Effector memory CD4-positive, alpha-beta T cell (primary cell): ENCODE data around the gene TFR2.

Experiments used
- DNase-seq, 3 donors: peaks; one replicate each; pipeline ENCODE4 v3.0.0-alpha.2; 2020
- H3K27ac ChIP-seq: 2 replicates; pipeline ENCODE4 v1.7.0; 2013; ENCODE audit warnings: mild to moderate bottlenecking, low read length, moderate library complexity; ENCODE audit not compliant: insufficient read depth, poor library complexity, severe bottlenecking
- H3K27me3 ChIP-seq: replicated peaks from 2 replicates; pipeline ENCODE4 v1.7.0; 2013; ENCODE audit warnings: mild to moderate bottlenecking, low read length; ENCODE audit not compliant: insufficient read depth, control insufficient read depth, poor library complexity, severe bottlenecking
- H3K36me3 ChIP-seq: 2 replicates; pipeline ENCODE4 v1.7.0; 2013; ENCODE audit warnings: mild to moderate bottlenecking, low read length, moderate library complexity; ENCODE audit not compliant: control insufficient read depth, insufficient read depth
- H3K4me1 ChIP-seq: 2 replicates; pipeline ENCODE4 v1.7.0; 2013; ENCODE audit warnings: low read length, mild to moderate bottlenecking; ENCODE audit not compliant: control insufficient read depth, insufficient read depth, poor library complexity, severe bottlenecking
- H3K4me3 ChIP-seq: 2 replicates; pipeline ENCODE4 v1.7.0; 2013; ENCODE audit warnings: low read length, low read depth, mild to moderate bottlenecking; ENCODE audit not compliant: insufficient read depth, poor library complexity, severe bottlenecking
- H3K9me3 ChIP-seq: 2 replicates; pipeline ENCODE4 v1.7.0; 2013; ENCODE audit warnings: mild to moderate bottlenecking, low read length, moderate library complexity; ENCODE audit not compliant: control insufficient read depth

TFR2 gene

DNA sequence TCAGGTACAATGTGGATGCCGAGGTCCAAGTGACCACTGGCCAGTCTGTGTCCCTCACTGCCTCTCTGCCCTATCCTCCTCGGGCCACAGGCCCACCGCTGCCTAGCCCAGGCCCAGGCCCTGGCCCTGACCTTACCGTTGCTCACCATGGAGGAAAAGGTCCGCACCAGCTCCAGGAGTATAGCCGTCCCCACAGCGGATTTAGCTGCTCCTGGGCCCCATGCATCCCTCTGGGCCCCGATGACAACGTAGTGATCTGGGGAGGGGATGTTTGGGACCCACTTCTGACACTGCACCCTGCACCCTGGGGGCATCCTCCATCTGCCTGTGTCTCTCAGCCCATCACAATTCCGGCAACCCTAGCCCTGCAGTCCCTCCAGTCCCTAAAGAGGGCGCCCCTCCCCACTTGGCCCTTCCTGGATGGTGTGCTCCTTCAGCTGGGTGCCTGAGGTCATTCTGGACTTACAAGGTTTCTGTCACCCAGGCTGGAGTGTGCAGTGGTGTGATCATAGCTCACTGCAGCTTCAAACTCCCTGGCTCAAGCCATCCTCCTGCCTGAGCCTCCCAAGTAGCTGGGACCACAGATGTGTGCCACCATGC is 12.1 kb downstream of the TFR2 start:
- Histone ChIP-seq H3K27me3 (no peaks in the 10 kb centered on the region), H3K27ac (no peak overlapping the region), H3K4me1 (peaks cover 23% of the 10 kb centered on the region), H3K36me3 (no peaks in the 10 kb centered on the region), H3K4me3 (no peak overlapping the region), H3K9me3 (no peaks in the 10 kb centered on the region)
- DNase-seq = no peak

DNA sequence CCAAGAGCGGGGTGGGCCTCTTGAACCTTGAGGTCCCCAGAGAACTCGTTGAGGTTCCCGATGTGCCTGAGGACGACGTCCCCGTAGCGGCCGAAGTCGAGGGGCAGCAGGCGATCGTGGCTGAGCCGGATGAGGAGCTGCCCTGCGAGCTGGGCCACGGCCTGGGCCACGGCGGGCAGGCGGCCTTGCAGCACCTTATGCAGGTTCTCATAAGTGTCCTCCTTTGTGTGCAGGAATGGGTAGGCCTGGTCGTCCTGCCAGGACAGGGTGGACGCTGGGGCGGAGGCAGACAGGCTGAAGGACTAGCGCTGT is 14.2 kb downstream of the TFR2 start:
- H3K9me3 ChIP-seq = no peaks in the 10 kb centered on the region
- no peaks in the 10 kb centered on the region for H3K27me3 ChIP-seq
- DNase-seq = no peak
- no peaks in the 10 kb centered on the region for H3K36me3 ChIP-seq
- H3K27ac ChIP-seq = peak overlapping the region; percentile 70
- H3K4me1 ChIP-seq = peaks cover 14% of the 10 kb centered on the region
- H3K4me3 ChIP-seq = peak overlapping the region; percentile 60

DNA sequence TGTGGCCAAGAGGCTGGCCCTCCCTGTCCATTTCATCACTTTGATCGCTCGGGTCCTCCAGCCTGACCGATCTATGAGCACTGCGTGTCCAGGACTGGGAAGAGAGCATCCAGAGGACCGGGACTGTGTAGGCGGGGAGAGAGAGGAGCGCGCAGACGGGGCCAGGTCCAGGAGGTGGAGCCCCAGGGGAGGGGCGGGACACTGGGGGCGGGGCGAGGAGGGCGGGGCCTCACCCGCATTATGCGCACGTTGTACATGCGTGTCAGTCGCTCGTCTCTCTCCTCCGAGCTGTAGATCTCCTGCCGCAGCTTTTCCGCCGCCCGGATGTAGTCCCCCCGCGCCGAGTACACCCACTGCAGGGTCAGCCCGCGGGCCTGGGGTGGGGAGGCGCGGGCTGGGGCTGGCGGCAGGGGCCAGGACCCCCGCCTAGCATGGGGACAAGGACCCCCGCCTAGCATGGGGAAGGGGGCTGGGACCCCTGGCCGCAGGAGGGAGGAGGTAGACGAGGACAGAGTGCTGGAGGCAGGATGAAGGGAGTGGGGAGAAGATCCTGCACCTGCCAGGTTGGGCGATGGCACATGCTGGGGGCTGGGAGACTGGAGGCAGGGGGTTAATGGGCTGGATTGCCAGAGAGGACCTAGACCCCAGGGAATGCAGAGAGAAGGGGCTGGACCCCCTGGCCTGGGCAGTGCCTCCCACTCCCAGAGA is 14.7 kb downstream of the TFR2 start:
- peaks cover 14% of the 10 kb centered on the region for H3K4me1 ChIP-seq
- peak; percentile 83 to 87 (median 87) for DNase-seq
- H3K27me3 ChIP-seq = no peaks in the 10 kb centered on the region
- peak overlapping the region; percentile 70 for H3K27ac ChIP-seq
- H3K9me3 ChIP-seq = no peaks in the 10 kb centered on the region
- H3K4me3 ChIP-seq = peak overlapping the region; percentile 60
- H3K36me3 ChIP-seq = no peaks in the 10 kb centered on the region

DNA sequence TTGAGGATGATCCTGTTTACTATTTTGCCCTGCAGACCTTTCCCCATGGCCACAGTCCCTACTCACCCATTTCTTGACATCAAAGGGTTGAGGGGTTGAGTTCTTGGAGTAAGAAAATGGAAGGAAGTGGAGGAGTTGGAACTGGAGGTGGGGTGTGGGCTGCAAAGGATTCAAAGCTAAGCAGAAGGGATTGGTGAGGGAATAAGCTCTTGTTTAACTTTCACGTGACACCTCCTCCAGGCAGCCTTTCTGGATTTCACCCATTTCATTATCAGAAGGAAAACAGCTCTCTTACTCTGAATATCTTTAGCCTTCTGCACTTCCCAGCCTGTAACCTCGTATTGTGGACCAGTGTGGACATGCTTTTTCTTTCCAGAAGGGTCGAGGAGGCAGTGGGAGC is 15.3 kb downstream of the TFR2 start:
- peak overlapping the region; percentile 60 for H3K4me3 ChIP-seq
- no peaks in the 10 kb centered on the region for H3K27me3 ChIP-seq
- H3K27ac ChIP-seq = peak overlapping the region; percentile 70
- no peak for DNase-seq
- H3K4me1 ChIP-seq = peaks cover 14% of the 10 kb centered on the region
- no peaks in the 10 kb centered on the region for H3K36me3 ChIP-seq
- no peaks in the 10 kb centered on the region for H3K9me3 ChIP-seq

DNA sequence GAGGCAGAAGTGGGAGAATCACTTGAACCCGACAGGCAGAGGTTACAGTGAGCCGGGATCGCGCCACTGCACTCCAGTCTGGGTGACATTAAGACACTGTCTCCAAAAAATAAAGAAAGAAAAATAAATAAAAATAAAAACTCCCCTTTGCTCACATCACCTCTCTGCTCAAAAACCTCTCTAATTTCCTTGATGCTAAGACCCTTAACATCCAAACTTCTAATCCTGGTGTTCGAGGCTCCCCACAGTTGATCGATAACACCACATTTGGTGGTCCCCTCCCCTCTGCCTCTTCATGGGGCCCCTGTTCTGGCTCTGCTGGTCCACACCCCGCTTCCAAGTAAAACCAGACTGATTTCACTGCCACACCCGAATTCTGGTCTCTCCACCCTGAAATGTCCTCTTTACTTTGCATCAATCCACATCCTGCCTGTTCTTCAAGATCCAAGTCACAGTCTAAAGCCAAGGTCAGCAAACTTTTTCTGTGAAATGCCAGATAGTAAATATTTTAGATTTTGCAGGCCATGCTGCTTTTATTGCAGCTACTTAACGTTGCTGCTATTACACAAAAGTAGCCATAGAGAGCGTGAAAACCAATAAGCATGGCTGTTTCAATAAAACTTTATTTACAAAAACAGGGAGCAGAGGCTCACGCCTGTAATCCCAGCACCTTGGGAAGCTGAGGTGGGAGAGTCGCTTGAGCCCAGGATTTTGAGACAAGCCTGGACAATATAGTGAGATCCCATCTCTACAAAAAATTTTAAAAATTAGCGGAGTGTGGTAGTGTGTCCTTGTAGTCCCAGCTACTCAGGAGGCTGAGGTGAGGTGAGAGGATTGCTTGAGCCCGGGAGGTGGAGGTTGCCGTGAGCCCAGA is 17.2 kb downstream of the TFR2 start:
- Histone ChIP-seq H3K36me3 (no peaks in the 10 kb centered on the region), H3K27me3 (no peaks in the 10 kb centered on the region), H3K27ac (no peak overlapping the region), H3K9me3 (no peaks in the 10 kb centered on the region), H3K4me1 (peaks cover 14% of the 10 kb centered on the region), H3K4me3 (no peak overlapping the region)
- DNase-seq = no peak

DNA sequence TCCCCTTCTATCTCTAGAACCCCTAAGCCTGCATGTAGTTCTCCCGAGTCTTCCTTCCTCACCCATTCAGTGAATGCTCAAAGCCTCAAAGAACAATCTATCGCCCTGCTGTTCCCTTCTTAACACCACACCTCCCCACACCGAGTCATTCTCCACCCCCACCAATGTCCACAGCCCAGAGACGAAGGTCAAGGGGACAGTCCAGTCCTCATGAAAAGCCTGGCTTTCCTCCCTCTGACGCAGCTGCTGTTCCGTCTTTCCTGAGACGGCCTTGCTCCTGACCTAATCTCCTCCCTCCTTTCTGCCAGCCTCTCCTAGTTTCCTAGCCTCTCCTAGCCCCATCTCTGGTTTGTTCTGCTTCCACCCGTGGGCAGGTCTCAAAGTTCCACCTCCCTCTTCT is 19.8 kb downstream of the TFR2 start:
- no peak for DNase-seq
- Histone ChIP-seq H3K27ac (no peak overlapping the region), H3K27me3 (no peaks in the 10 kb centered on the region), H3K4me3 (no peak overlapping the region), H3K9me3 (no peaks in the 10 kb centered on the region), H3K36me3 (no peaks in the 10 kb centered on the region), H3K4me1 (peaks cover 5% of the 10 kb centered on the region)

DNA sequence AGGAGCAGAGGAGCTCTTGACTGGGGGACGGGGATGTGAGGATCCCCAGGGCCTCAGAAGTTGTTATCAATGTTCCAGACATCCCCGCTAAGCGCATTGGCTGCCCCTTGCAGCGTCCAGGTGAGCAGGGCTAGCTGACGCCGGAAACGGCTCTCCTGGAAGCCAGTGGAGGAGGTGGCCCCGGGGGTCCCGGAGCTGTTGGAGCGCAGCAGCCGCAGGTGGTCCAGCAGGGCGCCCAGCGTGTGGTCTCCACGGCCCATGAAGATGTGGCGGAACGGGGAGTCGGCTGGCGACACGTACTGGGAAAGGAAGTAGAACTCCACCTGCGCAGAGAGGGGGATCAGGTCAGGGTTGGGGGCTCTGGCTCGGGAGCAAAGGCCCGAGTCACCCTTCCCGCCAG is 20.5 kb downstream of the TFR2 start:
- H3K27me3 ChIP-seq = no peaks in the 10 kb centered on the region
- DNase-seq = no peak
- H3K4me1 ChIP-seq = no peaks in the 10 kb centered on the region
- no peak overlapping the region for H3K27ac ChIP-seq
- H3K36me3 ChIP-seq = no peaks in the 10 kb centered on the region
- H3K4me3 ChIP-seq = no peak overlapping the region
- H3K9me3 ChIP-seq = no peaks in the 10 kb centered on the region

DNA sequence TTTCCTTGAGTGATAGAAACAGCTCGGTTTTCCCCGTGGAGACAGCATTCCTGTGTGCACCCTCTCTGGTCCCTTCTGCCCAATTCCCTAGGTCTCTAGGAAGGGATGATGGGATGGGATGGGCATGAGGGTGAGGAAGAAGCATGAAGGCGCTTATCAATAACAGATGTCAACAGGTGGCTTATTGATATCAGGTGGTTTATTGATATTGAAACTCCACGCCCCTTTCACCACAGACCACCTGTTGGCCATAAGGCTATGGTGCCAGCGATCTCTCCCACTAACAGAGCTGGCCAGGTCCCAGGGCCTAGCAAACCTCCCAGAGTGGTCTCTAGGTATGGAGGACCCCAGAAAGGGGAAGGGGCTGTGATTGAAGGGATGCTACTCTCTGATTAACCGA is 21.1 kb downstream of the TFR2 start:
- no peak overlapping the region for H3K27ac ChIP-seq
- DNase-seq = no peak
- H3K9me3 ChIP-seq = no peaks in the 10 kb centered on the region
- no peaks in the 10 kb centered on the region for H3K36me3 ChIP-seq
- no peak overlapping the region for H3K4me3 ChIP-seq
- no peaks in the 10 kb centered on the region for H3K27me3 ChIP-seq
- H3K4me1 ChIP-seq = no peaks in the 10 kb centered on the region

DNA sequence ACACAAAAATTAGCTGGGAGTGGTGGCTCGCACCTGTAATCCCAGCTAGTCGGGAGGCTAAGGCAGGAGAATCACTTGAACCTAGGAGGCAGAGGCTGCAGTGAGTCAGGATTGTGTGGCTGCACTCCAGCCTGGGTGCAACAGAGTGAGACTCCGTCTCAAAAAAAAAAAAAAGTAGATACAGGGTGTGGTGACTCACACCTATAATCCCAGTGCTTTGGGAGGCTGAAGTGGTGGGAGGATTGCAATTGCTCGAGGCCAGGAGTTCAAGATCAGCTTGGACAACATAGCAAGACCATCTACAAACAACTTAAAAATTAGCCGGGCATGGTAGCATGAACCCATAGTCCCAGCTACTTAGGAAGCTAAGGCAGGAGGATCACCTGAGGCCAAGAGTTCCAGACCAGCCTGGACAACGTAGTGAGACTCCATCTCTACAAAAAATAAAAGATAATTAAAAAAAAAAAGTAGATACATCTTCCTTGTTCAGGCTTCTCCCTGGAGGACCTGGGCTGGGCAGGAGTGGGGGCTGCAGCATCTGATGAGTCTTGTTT is 27.0 kb downstream of the TFR2 start:
- Histone ChIP-seq H3K9me3 (no peaks in the 10 kb centered on the region), H3K4me1 (peaks cover 19% of the 10 kb centered on the region), H3K27ac (no peak overlapping the region), H3K36me3 (no peaks in the 10 kb centered on the region), H3K27me3 (no peaks in the 10 kb centered on the region), H3K4me3 (no peak overlapping the region)
- no peak for DNase-seq
